ENCODE data around the gene VSTM2L.

The VSTM2L gene

GRCh38 chr20:37977786-37978185 is 74.9 kb downstream of the VSTM2L start:
- no peak overlapping the region for H3K27ac Mint-ChIP-seq
- H3K4me1 Mint-ChIP-seq, result peaks cover 3% of the 10 kb centered on the region
- H3K4me3 Mint-ChIP-seq, result no peak overlapping the region
- no peak for ATAC-seq (ENCODE audit: low read depth)
- H3K27me3 Mint-ChIP-seq, result no peaks in the 10 kb centered on the region
- H3K9me3 Mint-ChIP-seq, result no peaks in the 10 kb centered on the region
- peaks cover 23% of the 10 kb centered on the region for H3K36me3 Mint-ChIP-seq
- no peak for DNase-seq (ENCODE audit: low spot score in 2 of 2)

GRCh38 chr20:37979021-37979985 is 76.4 kb downstream of the VSTM2L start:
- Mint-ChIP-seq H3K9me3 (no peaks in the 10 kb centered on the region), H3K36me3 (peaks cover 25% of the 10 kb centered on the region), H3K27ac (no peak overlapping the region), H3K4me1 (peaks cover 3% of the 10 kb centered on the region), H3K4me3 (no peak overlapping the region), H3K27me3 (no peaks in the 10 kb centered on the region)
- DNase-seq (ENCODE audit: low spot score in 2 of 2), result no peak
- no peak for ATAC-seq (ENCODE audit: low read depth)

GRCh38 chr20:37980383-37980782 is 77.5 kb downstream of the VSTM2L start:
- H3K36me3 Mint-ChIP-seq, result peaks cover 31% of the 10 kb centered on the region
- ATAC-seq (ENCODE audit: low read depth), result no peak

GRCh38 chr20:37980876-37981275 is 77.9 kb downstream of the VSTM2L start:
- Mint-ChIP-seq H3K9me3 (no peaks in the 10 kb centered on the region), H3K36me3 (peaks cover 31% of the 10 kb centered on the region), H3K27me3 (no peaks in the 10 kb centered on the region), H3K4me3 (no peak overlapping the region), H3K27ac (no peak overlapping the region), H3K4me1 (peaks cover 3% of the 10 kb centered on the region)
- DNase-seq (ENCODE audit: low spot score in 2 of 2), result no peak
- no peak for ATAC-seq (ENCODE audit: low read depth)

More at GRCh38 chr20:37980383-37980782, 77.5 kb downstream of the VSTM2L start:
- Mint-ChIP-seq H3K27ac (no peak overlapping the region), H3K4me1 (peaks cover 3% of the 10 kb centered on the region), H3K4me3 (no peak overlapping the region), H3K27me3 (no peaks in the 10 kb centered on the region), H3K9me3 (no peaks in the 10 kb centered on the region)
- DNase-seq (ENCODE audit: low spot score in 2 of 2), result no peak

- no peaks in the 10 kb centered on the region for H3K9me3 Mint-ChIP-seq
- DNase-seq (ENCODE audit: low spot score in 2 of 2), result no peak
- no peak overlapping the region for H3K27ac Mint-ChIP-seq
- no peaks in the 10 kb centered on the region for H3K27me3 Mint-ChIP-seq
- ATAC-seq (ENCODE audit: low read depth), result no peak
- H3K36me3 Mint-ChIP-seq, result peaks cover 27% of the 10 kb centered on the region
- H3K4me1 Mint-ChIP-seq, result peaks cover 3% of the 10 kb centered on the region
- H3K4me3 Mint-ChIP-seq, result no peak overlapping the region
Measured at GRCh38 chr20:37981568-37981967, 78.6 kb downstream of the VSTM2L start.

- Mint-ChIP-seq H3K4me3 (no peak overlapping the region), H3K36me3 (peaks cover 31% of the 10 kb centered on the region), H3K27ac (no peak overlapping the region), H3K4me1 (no peaks in the 10 kb centered on the region), H3K27me3 (no peaks in the 10 kb centered on the region), H3K9me3 (no peaks in the 10 kb centered on the region)
- ATAC-seq (ENCODE audit: low read depth), result no peak
- no peak for DNase-seq (ENCODE audit: low spot score in 2 of 2)
Measured at GRCh38 chr20:37983286-37983685, 80.4 kb downstream of the VSTM2L start.

- Mint-ChIP-seq H3K36me3 (peaks cover 39% of the 10 kb centered on the region), H3K4me3 (no peak overlapping the region), H3K27me3 (no peaks in the 10 kb centered on the region), H3K9me3 (no peaks in the 10 kb centered on the region), H3K4me1 (no peaks in the 10 kb centered on the region), H3K27ac (no peak overlapping the region)
- DNase-seq (ENCODE audit: low spot score in 2 of 2) (no peak), ATAC-seq (ENCODE audit: low read depth) (no peak)
Measured at GRCh38 chr20:37984018-37984785, 81.3 kb downstream of the VSTM2L start.

GRCh38 chr20:37986044-37986858 is 83.3 kb downstream of the VSTM2L start:
- Mint-ChIP-seq H3K9me3 (no peaks in the 10 kb centered on the region), H3K4me1 (peaks cover 9% of the 10 kb centered on the region), H3K36me3 (peaks cover 39% of the 10 kb centered on the region), H3K4me3 (no peak overlapping the region), H3K27ac (no peak overlapping the region), H3K27me3 (no peaks in the 10 kb centered on the region)
- no peak for DNase-seq (ENCODE audit: low spot score in 2 of 2)
- no peak for ATAC-seq (ENCODE audit: low read depth)

GRCh38 chr20:37986873-37987601 is 84.1 kb downstream of the VSTM2L start:
- Mint-ChIP-seq H3K9me3 (no peaks in the 10 kb centered on the region), H3K27ac (no peak overlapping the region)

GRCh38 chr20:37987602-37988290 is 84.8 kb downstream of the VSTM2L start:
- ATAC-seq (ENCODE audit: low read depth), result no peak
- no peak for DNase-seq (ENCODE audit: low spot score in 2 of 2)
- H3K9me3 Mint-ChIP-seq, result no peaks in the 10 kb centered on the region
- no peak overlapping the region for H3K4me3 Mint-ChIP-seq
- no peaks in the 10 kb centered on the region for H3K27me3 Mint-ChIP-seq
- peaks cover 11% of the 10 kb centered on the region for H3K4me1 Mint-ChIP-seq
- no peak overlapping the region for H3K27ac Mint-ChIP-seq
- H3K36me3 Mint-ChIP-seq, result peaks cover 28% of the 10 kb centered on the region

More at GRCh38 chr20:37986873-37987601, 84.1 kb downstream of the VSTM2L start:
- DNase-seq (ENCODE audit: low spot score in 2 of 2) (no peak), ATAC-seq (ENCODE audit: low read depth) (no peak)
- H3K27me3 Mint-ChIP-seq, result no peaks in the 10 kb centered on the region
- H3K4me1 Mint-ChIP-seq, result peaks cover 11% of the 10 kb centered on the region
- H3K36me3 Mint-ChIP-seq, result peaks cover 33% of the 10 kb centered on the region
- H3K4me3 Mint-ChIP-seq, result no peak overlapping the region

- Mint-ChIP-seq H3K4me1 (peaks cover 11% of the 10 kb centered on the region), H3K36me3 (peaks cover 22% of the 10 kb centered on the region), H3K4me3 (no peak overlapping the region), H3K27me3 (no peaks in the 10 kb centered on the region), H3K27ac (peak overlapping the region; percentile 70), H3K9me3 (no peaks in the 10 kb centered on the region)
- no peak for ATAC-seq (ENCODE audit: low read depth)
- DNase-seq (ENCODE audit: low spot score in 2 of 2), result no peak
Measured at GRCh38 chr20:37988306-37988954, 85.5 kb downstream of the VSTM2L start.

- Mint-ChIP-seq H3K9me3 (no peaks in the 10 kb centered on the region), H3K4me1 (peaks cover 11% of the 10 kb centered on the region), H3K27me3 (no peaks in the 10 kb centered on the region), H3K36me3 (peaks cover 21% of the 10 kb centered on the region), H3K4me3 (no peak overlapping the region), H3K27ac (peak overlapping the region; percentile 66)
- ATAC-seq (ENCODE audit: low read depth), result no peak
- DNase-seq (ENCODE audit: low spot score in 2 of 2), result no peak
Measured at GRCh38 chr20:37989601-37990295, 86.8 kb downstream of the VSTM2L start.
